Measurements from ENCODE around the gene SLC9B2.

DNA sequence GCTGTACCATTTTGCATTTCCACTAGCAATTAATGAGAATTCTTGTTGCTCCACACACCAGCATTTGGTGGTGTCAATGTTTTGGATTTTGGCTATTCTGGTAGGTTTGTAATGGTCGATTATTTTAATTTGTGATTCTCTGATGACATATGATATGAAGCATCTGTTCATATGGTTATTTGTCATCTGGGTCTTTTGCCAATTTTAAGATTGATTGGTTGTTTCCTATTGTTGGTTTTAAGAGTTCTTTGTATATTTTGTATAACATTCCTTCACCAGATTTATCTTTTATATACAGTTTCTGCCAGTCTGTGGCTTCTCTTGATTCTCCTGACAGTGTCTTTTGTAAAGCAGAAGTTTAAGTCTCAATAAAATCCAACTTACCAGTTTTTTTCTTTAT, 41.6 kb upstream of the SLC9B2 start:
- TF ChIP-seq, protein P1, sequence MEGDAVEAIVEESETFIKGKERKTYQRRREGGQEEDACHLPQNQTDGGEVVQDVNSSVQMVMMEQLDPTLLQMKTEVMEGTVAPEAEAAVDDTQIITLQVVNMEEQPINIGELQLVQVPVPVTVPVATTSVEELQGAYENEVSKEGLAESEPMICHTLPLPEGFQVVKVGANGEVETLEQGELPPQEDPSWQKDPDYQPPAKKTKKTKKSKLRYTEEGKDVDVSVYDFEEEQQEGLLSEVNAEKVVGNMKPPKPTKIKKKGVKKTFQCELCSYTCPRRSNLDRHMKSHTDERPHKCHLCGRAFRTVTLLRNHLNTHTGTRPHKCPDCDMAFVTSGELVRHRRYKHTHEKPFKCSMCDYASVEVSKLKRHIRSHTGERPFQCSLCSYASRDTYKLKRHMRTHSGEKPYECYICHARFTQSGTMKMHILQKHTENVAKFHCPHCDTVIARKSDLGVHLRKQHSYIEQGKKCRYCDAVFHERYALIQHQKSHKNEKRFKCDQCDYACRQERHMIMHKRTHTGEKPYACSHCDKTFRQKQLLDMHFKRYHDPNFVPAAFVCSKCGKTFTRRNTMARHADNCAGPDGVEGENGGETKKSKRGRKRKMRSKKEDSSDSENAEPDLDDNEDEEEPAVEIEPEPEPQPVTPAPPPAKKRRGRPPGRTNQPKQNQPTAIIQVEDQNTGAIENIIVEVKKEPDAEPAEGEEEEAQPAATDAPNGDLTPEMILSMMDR (IDR thresholded peaks at IDR 0.05), result no peak
- no peak for TF ChIP-seq EZH2 (IDR thresholded peaks at IDR 0.05; ENCODE audit: borderline replicate concordance, insufficient read depth, low read depth, low read length, poor library complexity, severe bottlenecking)

All from B cell (primary cell).